ENCODE measurements around the gene MAP10.

The MAP10 gene, protein sequence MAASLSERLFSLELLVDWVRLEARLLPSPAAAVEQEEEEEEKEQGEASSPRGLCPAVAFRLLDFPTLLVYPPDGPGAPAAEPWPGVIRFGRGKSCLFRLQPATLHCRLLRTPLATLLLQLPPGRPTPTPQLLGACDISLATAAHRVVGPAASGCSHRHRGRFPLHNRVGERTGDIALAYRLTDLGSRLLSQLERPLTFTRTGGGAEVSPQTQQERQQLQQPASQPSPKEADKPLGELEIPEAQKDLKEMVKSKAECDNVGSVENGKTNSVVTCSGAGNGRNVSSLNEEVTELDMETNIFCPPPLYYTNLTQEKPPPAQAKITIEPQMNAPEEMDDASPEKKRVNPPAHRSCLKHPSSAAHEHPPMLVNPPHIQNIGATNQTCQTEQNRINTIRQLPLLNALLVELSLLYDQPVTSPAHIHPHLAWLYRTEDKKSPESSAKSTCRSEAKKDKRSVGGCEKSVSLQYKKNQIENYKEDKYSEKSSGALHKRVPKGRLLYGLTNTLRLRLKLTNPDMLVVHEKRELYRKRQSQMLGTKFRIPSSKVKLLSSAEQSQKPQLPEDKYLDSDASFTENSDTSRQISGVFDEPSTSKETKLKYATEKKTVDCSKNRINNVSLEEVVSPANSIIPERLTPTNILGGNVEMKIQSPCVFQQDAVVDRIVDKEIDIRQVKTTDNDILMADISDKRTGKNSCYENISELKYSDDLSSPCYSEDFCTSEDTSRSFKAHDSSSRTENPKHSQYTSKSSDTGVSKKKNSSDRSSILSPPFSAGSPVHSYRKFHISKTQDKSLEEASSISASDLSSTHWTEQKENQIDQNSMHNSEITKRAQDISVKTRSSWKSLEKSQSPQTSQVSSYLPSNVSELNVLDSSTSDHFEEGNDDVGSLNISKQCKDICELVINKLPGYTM

DNA sequence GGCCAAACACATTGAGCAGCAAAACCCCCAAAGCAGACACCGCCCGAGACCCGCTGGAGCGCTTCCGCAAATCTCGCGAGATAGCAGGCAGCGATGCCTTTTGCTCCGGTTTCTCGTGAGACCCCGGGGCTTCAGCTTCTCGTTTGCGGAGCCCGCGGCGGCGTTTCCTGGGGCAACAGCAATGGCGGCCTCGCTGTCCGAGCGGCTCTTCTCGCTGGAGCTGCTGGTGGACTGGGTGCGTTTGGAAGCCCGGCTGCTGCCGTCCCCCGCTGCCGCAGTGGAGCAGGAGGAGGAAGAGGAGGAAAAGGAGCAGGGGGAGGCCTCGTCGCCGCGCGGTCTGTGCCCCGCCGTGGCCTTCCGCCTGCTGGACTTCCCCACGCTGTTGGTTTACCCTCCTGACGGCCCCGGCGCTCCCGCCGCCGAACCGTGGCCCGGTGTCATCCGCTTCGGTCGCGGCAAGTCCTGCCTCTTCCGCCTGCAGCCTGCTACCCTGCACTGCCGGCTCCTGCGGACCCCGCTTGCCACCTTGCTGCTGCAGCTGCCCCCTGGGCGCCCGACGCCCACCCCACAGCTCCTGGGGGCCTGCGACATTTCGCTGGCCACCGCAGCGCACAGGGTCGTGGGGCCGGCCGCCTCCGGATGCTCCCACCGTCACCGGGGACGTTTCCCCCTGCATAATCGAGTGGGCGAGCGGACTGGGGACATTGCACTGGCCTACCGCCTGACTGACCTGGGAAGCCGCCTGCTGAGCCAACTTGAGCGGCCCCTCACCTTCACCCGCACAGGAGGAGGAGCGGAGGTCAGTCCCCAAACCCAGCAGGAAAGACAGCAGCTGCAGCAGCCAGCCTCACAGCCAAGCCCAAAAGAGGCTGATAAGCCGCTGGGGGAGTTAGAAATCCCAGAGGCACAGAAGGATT is at the start of gene MAP10:
MAP10 (plus strand) TSS at position 148 of the 917 bp plus-strand sequence; CDS start at position 182, 34 bp downstream.
- peak within 1 kb of the TSS; percentile 63 to 80 for H3K27ac ChIP-seq
- DNase-seq (ENCODE audit: low spot score), result peak; percentile 83
- H3K4me3 ChIP-seq, result peak within 1 kb of the TSS; percentile 82
- TF ChIP-seq, protein P1, sequence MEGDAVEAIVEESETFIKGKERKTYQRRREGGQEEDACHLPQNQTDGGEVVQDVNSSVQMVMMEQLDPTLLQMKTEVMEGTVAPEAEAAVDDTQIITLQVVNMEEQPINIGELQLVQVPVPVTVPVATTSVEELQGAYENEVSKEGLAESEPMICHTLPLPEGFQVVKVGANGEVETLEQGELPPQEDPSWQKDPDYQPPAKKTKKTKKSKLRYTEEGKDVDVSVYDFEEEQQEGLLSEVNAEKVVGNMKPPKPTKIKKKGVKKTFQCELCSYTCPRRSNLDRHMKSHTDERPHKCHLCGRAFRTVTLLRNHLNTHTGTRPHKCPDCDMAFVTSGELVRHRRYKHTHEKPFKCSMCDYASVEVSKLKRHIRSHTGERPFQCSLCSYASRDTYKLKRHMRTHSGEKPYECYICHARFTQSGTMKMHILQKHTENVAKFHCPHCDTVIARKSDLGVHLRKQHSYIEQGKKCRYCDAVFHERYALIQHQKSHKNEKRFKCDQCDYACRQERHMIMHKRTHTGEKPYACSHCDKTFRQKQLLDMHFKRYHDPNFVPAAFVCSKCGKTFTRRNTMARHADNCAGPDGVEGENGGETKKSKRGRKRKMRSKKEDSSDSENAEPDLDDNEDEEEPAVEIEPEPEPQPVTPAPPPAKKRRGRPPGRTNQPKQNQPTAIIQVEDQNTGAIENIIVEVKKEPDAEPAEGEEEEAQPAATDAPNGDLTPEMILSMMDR (IDR thresholded peaks at IDR 0.05), result no peak

DNA sequence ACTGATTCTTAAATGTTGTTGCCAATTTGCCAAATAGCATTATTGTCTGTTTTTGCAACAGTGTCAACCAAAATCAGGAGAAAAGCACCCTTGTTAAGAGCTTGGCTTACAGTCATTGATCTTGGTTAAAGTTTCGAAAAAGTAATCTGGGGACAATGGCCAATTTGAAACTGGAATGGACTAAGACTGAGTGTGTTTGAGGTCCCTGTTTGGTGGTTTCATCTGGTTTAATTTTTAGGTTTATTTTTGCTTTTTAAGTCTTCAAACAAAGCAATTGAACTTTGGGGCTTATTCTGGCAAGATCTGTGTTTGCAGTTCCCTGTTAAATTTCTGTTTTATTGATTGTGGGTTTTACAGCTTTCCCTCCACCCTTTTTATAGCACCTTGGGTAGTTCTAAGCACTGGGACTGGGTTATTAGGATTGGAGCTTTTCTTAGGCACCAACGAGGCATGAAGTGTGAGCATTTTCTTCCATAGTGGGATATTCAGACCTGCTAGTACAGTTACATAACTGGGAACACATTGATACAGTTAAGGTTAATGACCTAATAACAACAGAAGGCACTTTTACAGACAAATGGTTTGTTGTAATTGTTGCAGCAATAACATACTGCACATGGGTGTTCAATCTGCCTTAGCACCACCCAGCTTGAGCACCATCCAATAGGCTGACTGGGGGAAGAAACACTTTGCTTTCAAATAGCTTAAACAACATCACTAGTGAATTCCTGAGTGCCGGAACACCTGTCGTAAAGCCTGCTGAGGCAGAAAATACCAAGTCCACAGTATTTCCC is 40.6 kb upstream of the MAP10 start:
- H3K4me3 ChIP-seq, result no peak overlapping the region
- H3K27ac ChIP-seq, result no peak overlapping the region
- TF ChIP-seq, protein P1 (IDR thresholded peaks at IDR 0.05), result no peak
- DNase-seq (ENCODE audit: low spot score), result no peak

DNA sequence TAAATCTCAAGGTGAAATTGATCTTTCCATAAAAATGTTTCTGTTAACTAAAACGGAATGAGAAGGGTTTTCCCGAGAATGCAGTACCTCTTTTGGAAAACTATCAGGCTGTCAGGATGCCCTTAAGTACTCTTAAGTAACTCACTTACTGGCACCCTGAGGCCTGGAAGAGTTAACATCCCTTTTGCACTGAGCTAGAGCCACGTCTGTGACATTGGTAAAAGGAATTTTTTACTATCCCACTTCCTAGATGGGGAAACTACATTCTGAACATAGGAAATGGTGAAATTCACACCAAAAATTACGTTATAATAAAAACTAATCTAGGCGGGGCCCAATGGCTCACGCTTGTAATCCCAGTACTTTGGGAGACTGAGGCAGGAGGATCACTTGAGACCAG is 39.7 kb upstream of the MAP10 start:
- H3K27ac ChIP-seq, result no peak overlapping the region
- H3K4me3 ChIP-seq, result no peak overlapping the region
- DNase-seq (ENCODE audit: low spot score), result no peak
- TF ChIP-seq, protein P1 (IDR thresholded peaks at IDR 0.05), result no peak

DNA sequence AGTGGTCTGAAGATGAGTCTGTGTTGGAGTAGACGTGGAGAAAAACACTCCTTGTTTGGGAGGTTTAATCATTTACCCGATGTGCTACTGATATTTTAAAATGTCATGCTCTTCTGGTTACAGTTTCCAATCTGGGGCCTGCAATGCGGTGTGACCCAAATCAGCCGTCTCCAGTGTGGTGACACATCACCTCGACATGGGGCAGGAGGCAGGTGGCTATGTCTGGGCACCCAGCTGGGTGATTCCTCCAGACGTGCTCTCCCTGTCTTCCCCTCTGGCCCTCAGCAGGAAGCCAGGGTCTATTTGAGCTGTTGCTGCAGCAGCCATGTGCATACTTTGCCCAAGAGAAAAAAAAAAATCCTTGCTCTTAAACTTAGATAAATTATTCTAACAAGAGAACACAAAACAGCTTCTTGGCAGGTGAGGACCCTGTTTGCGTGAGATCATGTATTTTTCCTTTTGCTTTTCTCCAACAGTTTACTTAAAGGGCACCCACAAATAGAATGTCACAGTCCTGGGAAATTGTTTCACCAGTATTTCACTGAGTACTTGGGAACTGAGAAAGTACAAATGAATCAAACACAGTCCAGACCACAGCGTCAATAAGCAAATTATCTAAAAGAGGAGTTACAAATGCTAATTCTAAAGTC is 38.9 kb upstream of the MAP10 start:
- DNase-seq (ENCODE audit: low spot score), result no peak
- Histone ChIP-seq H3K27ac (peak overlapping the region in 1 of 2 donors; percentile 80), H3K4me3 (no peak overlapping the region)
- TF ChIP-seq, protein P1 (IDR thresholded peaks at IDR 0.05), result no peak

DNA sequence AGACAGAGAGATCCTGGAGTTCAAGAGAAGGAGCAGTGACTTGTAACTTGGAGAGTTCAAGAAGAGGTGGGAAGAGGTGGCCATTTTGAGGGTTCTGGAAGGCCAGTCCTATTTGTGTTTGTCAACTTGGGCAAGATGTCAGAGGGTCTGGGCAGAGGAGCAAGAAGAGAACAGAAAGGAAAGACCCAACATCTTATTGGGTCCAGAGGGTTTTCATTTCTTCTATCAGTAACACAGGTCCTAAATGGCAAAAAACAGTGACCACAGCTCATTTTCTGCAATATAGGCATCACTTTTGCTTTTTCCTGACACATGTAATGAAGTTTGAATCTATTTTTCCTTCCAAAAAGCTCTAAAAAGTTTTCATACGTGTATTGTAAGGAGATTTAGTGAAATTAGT is 38.3 kb upstream of the MAP10 start:
- TF ChIP-seq, protein P1 (IDR thresholded peaks at IDR 0.05), result no peak
- Histone ChIP-seq H3K27ac (peak overlapping the region in 1 of 2 donors; percentile 80), H3K4me3 (no peak overlapping the region)
- DNase-seq (ENCODE audit: low spot score), result no peak

All from coronary artery (tissue), 2 donors.